PFSK-1 (cell line): Measurements from ENCODE around the gene DIAPH2.

Experiments used
- POLR2AphosphoS5 ChIP-seq: IDR thresholded peaks from 2 replicates; pipeline ENCODE4 v1.6.1; 2012; ENCODE audit warnings: low read depth, mild to moderate bottlenecking, control low read depth, low read length, moderate library complexity
- REST ChIP-seq, 2 experiments: IDR thresholded peaks; 2 replicates each; pipeline versions ENCODE4 v1.6.1 to v1.8.0; 2011 to 2012; ENCODE audit warnings: low read depth in 2 of 2, low read length in 2 of 2, control low read depth in 1 of 2, inconsistent platforms in 1 of 2, mild to moderate bottlenecking in 1 of 2, moderate library complexity in 1 of 2; ENCODE audit not compliant: insufficient read depth in 1 of 2
- SIN3A ChIP-seq: IDR thresholded peaks from 2 replicates; pipeline ENCODE4 v1.6.1; 2012; ENCODE audit warnings: mild to moderate bottlenecking, low read length, moderate library complexity, borderline replicate concordance; ENCODE audit not compliant: insufficient read depth
- TAF1 ChIP-seq: IDR thresholded peaks from 2 replicates; pipeline ENCODE4 v1.6.1; 2012; ENCODE audit warnings: low read length, control low read depth, borderline replicate concordance; ENCODE audit not compliant: insufficient read depth

GRCh38 chrX:96650023-96650422 lies 34.6 kb upstream of the DIAPH2 start:
- TF ChIP-seq POLR2AphosphoS5 (no peak), TAF1 (no peak), REST (IDR thresholded peaks at IDR 0.05; ENCODE audit: insufficient read depth in 1 of 2, low read depth in 2 of 2, low read length in 2 of 2) (no peak), SIN3A (no peak)
